ENCODE data around the gene CD81. TPM values are rescaled to one million over a fixed set of nuclear protein-coding genes. Genes with fewer than 3 reads are reported as not detected.
"Not testable (repeated sequence)": the region's sequence is repeated elsewhere in the genome, so short reads cannot be mapped to it uniquely, and the experiment has no call there.

CD81 gene
- total RNA-seq, 1 experiment from 2014 or later, result 194 TPM

- no peak overlapping the region for H3K27ac ChIP-seq (ENCODE audit: low read depth, low read length, poor library complexity, severe bottlenecking)
- H3K27me3 ChIP-seq (replicated peaks; ENCODE audit: insufficient read depth, low read depth, low read length, poor library complexity), result no peaks in the 10 kb centered on the region
- no peaks in the 10 kb centered on the region for H3K36me3 ChIP-seq (ENCODE audit: insufficient read depth, low read length, poor library complexity, severe bottlenecking)
- intact Hi-C loops (cut with micrococcal nuclease; ENCODE audit: unreplicated experiment), result no loop called here
- DNase-seq (ENCODE audit: low spot score), result no peak
- TF ChIP-seq CTCF (conservative IDR thresholded peaks at IDR 0.05; ENCODE audit: low read depth, low read length), result no peak
- TF ChIP-seq EZH2 (IDR thresholded peaks at IDR 0.05; ENCODE audit: borderline replicate concordance, low read depth, low read length, poor library complexity, severe bottlenecking), result no peak
- BruUV-seq (replicated peaks), result no TSS peak
- no peak overlapping the region for H3K4me3 ChIP-seq (ENCODE audit: low read depth, low read length, poor library complexity, severe bottlenecking)
- ChIA-PET CTCF (no interaction called here), POLR2A (ENCODE audit: low non-redundant PET) (no interaction called here)
- no peaks in the 10 kb centered on the region for H3K4me1 ChIP-seq (ENCODE audit: insufficient read depth, low read length, poor library complexity, severe bottlenecking)
- no peaks in the 10 kb centered on the region for H3K9me3 ChIP-seq (ENCODE audit: low read depth, low read length, poor library complexity, severe bottlenecking)
Observed at GRCh38 chr11:2329551-2329950, 47.6 kb upstream of the CD81 start.

GRCh38 chr11:2330696-2331095, 46.4 kb upstream of the CD81 start:
- intact Hi-C loops (cut with micrococcal nuclease; ENCODE audit: unreplicated experiment), result no loop called here
- H3K36me3 ChIP-seq (ENCODE audit: insufficient read depth, low read length, poor library complexity, severe bottlenecking), result no peaks in the 10 kb centered on the region
- H3K4me1 ChIP-seq (ENCODE audit: insufficient read depth, low read length, poor library complexity, severe bottlenecking), result no peaks in the 10 kb centered on the region
- CTCF ChIA-PET, result no interaction called here
- H3K4me3 ChIP-seq (ENCODE audit: low read depth, low read length, poor library complexity, severe bottlenecking), result no peak overlapping the region
- H3K9me3 ChIP-seq (ENCODE audit: low read depth, low read length, poor library complexity, severe bottlenecking), result no peaks in the 10 kb centered on the region
- no peak overlapping the region for H3K27ac ChIP-seq (ENCODE audit: low read depth, low read length, poor library complexity, severe bottlenecking)
- no TSS peak for BruUV-seq (replicated peaks)
- POLR2A ChIA-PET (ENCODE audit: low non-redundant PET), result no interaction called here
- H3K27me3 ChIP-seq (replicated peaks; ENCODE audit: insufficient read depth, low read depth, low read length, poor library complexity), result no peaks in the 10 kb centered on the region
- DNase-seq (ENCODE audit: low spot score), result no peak
- no peak for TF ChIP-seq CTCF (conservative IDR thresholded peaks at IDR 0.05; ENCODE audit: low read depth, low read length)
- TF ChIP-seq EZH2 (IDR thresholded peaks at IDR 0.05; ENCODE audit: borderline replicate concordance, low read depth, low read length, poor library complexity, severe bottlenecking), result no peak

GRCh38 chr11:2331404-2331803, 45.7 kb upstream of the CD81 start:
- Histone ChIP-seq H3K4me1 (ENCODE audit: insufficient read depth, low read length, poor library complexity, severe bottlenecking) (no peaks in the 10 kb centered on the region), H3K4me3 (ENCODE audit: low read depth, low read length, poor library complexity, severe bottlenecking) (no peak overlapping the region), H3K36me3 (ENCODE audit: insufficient read depth, low read length, poor library complexity, severe bottlenecking) (no peaks in the 10 kb centered on the region), H3K27me3 (replicated peaks; ENCODE audit: insufficient read depth, low read depth, low read length, poor library complexity) (no peaks in the 10 kb centered on the region), H3K9me3 (ENCODE audit: low read depth, low read length, poor library complexity, severe bottlenecking) (no peaks in the 10 kb centered on the region), H3K27ac (ENCODE audit: low read depth, low read length, poor library complexity, severe bottlenecking) (no peak overlapping the region)
- ChIA-PET POLR2A (ENCODE audit: low non-redundant PET) (no interaction called here), CTCF (no interaction called here)
- TF ChIP-seq EZH2 (IDR thresholded peaks at IDR 0.05; ENCODE audit: borderline replicate concordance, low read depth, low read length, poor library complexity, severe bottlenecking) (no peak), CTCF (conservative IDR thresholded peaks at IDR 0.05; ENCODE audit: low read depth, low read length) (no peak)
- intact Hi-C loops (cut with micrococcal nuclease; ENCODE audit: unreplicated experiment), result no loop called here
- no peak for DNase-seq (ENCODE audit: low spot score)
- BruUV-seq (replicated peaks), result no TSS peak

GRCh38 chr11:2332569-2332968, 44.5 kb upstream of the CD81 start:
- H3K36me3 ChIP-seq (ENCODE audit: insufficient read depth, low read length, poor library complexity, severe bottlenecking); H3K9me3 ChIP-seq (ENCODE audit: low read depth, low read length, poor library complexity, severe bottlenecking); CTCF ChIA-PET; POLR2A ChIA-PET (ENCODE audit: low non-redundant PET); H3K4me3 ChIP-seq (ENCODE audit: low read depth, low read length, poor library complexity, severe bottlenecking); DNase-seq (ENCODE audit: low spot score); H3K4me1 ChIP-seq (ENCODE audit: insufficient read depth, low read length, poor library complexity, severe bottlenecking); H3K27me3 ChIP-seq (replicated peaks; ENCODE audit: insufficient read depth, low read depth, low read length, poor library complexity); intact Hi-C loops (cut with micrococcal nuclease; ENCODE audit: unreplicated experiment); H3K27ac ChIP-seq (ENCODE audit: low read depth, low read length, poor library complexity, severe bottlenecking); BruUV-seq (replicated peaks): not testable (repeated sequence)

- H3K9me3 ChIP-seq (ENCODE audit: low read depth, low read length, poor library complexity, severe bottlenecking); H3K27ac ChIP-seq (ENCODE audit: low read depth, low read length, poor library complexity, severe bottlenecking); POLR2A ChIA-PET (ENCODE audit: low non-redundant PET); CTCF ChIA-PET; intact Hi-C loops (cut with micrococcal nuclease; ENCODE audit: unreplicated experiment); H3K36me3 ChIP-seq (ENCODE audit: insufficient read depth, low read length, poor library complexity, severe bottlenecking); H3K27me3 ChIP-seq (replicated peaks; ENCODE audit: insufficient read depth, low read depth, low read length, poor library complexity); H3K4me3 ChIP-seq (ENCODE audit: low read depth, low read length, poor library complexity, severe bottlenecking); DNase-seq (ENCODE audit: low spot score); H3K4me1 ChIP-seq (ENCODE audit: insufficient read depth, low read length, poor library complexity, severe bottlenecking); BruUV-seq (replicated peaks): not testable (repeated sequence)
Observed at GRCh38 chr11:2333486-2334205, 43.5 kb upstream of the CD81 start.

All from A673 (cell line).